ENCODE data around the gene ESPNL.
"Not testable (repeated sequence)": the region's sequence is repeated elsewhere in the genome, so short reads cannot be mapped to it uniquely, and the experiment has no call there.

ESPNL gene
- 0.24 to 0.42 reads per million in 2 donors for total RNA-seq

GRCh38 chr2:238100049-238100820, at the start of gene ESPNL:
TSS of gene ESPNL (plus strand) at chr2:238100340. CDS start at chr2:238100420, 80 bp downstream.
- no peak for DNase-seq

GRCh38 chr2:238053191-238053776, 46.9 kb upstream of the ESPNL start:
- no peak for DNase-seq

DNA sequence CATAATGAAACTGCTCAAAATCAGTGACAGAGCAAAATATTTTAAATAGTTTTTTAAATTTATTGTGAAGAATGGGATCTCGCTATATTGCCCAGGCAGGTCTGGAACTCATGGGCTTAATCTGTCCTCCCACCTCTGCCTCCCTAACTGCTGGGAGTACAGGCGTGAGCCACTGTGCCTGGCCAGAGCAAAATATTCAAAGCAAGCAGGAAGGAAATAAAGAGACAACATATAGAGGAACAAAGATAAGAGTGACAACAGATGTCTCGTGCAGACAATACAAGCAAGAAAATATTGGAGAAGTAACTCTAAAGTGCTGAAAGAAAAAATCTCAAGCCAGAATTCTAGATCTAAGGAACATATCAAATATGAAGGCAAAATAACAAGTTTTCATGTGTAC, 44.3 kb upstream of the ESPNL start:
- no peak for DNase-seq

GRCh38 chr2:238057696-238058575, 42.2 kb upstream of the ESPNL start:
- DNase-seq, result not testable (repeated sequence)

- no peak for DNase-seq
Measured at GRCh38 chr2:238059505-238059904, 40.6 kb upstream of the ESPNL start.

DNA sequence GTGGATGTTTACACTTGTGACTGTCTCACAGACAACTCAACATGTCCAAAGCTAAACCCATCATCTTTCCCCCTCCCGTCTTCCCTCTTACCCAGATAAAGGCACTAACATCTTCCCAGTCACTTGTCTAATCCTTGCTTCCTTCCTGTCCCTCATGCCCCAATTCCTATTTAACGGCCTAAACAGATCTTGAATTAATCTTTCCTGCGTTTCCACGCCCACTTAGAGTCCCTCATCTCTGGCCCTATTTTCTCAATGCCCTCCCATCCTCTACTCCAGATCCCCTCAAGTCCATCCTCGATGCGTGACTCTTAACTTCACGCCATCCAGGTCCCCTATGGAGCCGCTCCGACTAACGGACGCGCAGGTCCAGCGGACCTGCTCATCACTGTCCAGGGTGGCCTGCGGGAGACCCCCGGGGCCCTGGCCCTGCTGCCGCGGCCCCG, 40.0 kb upstream of the ESPNL start:
- no peak for DNase-seq

DNA sequence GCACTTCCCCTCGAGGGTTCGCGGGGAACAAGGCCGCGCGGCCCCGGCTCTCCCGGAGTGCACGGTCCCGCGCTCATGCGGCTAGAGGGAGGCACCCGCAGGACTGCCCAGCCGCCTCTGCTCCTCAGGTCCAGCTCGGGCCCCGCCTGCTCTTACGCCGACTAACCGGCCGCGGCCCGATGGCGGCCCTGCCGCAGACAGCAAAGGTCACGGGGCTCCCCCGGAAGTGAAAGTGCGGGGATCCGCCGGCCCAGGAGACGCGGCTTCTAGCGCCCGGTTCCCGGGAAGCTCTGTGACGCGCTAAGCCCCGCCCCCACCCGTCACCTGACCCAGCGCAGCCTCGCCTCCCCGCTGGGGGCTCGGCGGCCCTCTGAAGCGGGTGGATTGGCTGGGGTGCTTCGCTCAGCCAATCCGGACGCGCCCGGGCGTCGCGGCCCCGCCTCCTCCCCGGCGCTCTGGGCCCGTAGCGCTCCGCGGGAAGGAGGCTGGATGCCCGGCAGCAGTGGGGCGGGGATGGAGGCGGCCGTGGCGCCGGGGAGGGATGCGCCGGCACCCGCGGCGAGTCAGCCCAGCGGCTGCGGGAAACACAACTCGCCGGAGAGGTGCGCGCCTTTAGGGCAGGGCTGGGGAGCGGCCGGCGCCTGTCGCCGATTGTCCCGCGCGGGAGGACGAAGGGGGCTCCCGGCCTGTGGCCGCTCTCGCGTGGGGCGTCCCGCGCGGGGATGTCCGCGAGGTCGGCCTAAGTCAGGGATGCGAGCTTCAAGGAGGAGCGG, 39.4 kb upstream of the ESPNL start, which contains the start of gene SCLY:
TSS of gene SCLY (plus strand) at position 460 of the 773 bp plus-strand sequence. CDS start at position 514, 54 bp downstream.
- DNase-seq, result peak; percentile 97

- DNase-seq, result peak; percentile 15
Measured at GRCh38 chr2:238061315-238062202, 38.6 kb upstream of the ESPNL start.

GRCh38 chr2:238063414-238064189, 36.5 kb upstream of the ESPNL start:
- no peak for DNase-seq

GRCh38 chr2:238064376-238064775, 35.8 kb upstream of the ESPNL start:
- no peak for DNase-seq

DNA sequence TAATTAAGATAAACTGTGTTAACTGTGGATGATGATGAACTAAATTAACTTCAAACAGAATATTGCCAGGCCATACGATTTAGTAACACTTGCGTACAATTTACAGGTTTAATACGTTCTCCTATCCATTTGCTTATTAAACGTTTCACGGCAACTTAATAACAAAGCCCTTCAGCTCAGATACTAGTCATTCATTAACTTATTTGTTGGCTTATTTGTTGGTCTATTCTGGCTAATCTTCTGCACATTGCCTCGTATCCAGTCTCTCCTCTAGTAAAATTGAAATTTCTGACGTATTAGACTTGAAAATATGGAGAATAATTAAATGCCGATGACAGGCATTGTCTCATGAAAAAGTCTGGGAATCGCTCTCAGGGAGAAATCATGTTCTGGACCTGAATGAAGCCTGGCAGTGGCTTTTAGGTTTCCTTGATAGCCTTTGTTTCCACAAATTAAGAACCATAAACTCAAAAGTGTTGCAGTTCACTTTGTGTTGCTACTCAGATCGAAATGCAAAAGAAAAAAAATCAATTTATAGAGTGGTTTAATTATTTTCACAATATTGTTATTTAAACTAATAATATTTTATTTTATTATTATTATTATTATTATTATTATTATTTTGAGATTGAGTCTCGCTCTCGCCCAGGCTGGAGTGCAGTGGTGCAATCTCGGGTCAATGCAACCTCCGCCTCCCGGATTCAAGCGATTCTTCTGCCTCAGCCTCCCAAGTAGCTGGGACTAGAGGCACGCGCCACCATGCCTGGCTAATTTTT, 34.9 kb upstream of the ESPNL start:
- DNase-seq, result no peak

GRCh38 chr2:238066218-238066617, 33.9 kb upstream of the ESPNL start:
- DNase-seq, result no peak

GRCh38 chr2:238066718-238067117, 33.4 kb upstream of the ESPNL start:
- not testable (repeated sequence) for DNase-seq

GRCh38 chr2:238067939-238068338, 32.2 kb upstream of the ESPNL start:
- DNase-seq, result no peak

GRCh38 chr2:238069021-238069709, 31.0 kb upstream of the ESPNL start:
- DNase-seq, result no peak

DNA sequence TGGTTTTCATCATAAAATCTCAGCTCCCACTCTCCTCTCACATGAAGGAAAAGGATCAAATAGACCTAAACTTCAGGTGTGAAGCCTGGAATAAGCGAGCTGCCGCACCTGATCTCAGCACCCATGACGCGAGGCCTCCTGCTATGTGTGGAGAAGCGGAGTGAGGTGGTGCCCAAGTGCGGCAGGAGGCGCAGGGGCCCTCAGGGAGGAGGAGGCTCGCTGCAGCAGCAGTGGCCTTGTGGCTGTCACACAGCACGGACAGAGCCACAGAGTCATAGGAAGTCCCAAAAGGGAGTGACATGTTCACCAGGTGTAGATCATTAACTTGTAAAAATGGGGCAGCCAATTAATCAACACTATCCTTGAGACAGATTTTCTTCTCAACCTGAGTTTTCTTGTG, 30.3 kb upstream of the ESPNL start:
- no peak for DNase-seq

GRCh38 chr2:238075397-238075796, 24.7 kb upstream of the ESPNL start:
- no peak for DNase-seq

- no peak for DNase-seq
Measured at GRCh38 chr2:238077292-238077691, 22.8 kb upstream of the ESPNL start.

DNA sequence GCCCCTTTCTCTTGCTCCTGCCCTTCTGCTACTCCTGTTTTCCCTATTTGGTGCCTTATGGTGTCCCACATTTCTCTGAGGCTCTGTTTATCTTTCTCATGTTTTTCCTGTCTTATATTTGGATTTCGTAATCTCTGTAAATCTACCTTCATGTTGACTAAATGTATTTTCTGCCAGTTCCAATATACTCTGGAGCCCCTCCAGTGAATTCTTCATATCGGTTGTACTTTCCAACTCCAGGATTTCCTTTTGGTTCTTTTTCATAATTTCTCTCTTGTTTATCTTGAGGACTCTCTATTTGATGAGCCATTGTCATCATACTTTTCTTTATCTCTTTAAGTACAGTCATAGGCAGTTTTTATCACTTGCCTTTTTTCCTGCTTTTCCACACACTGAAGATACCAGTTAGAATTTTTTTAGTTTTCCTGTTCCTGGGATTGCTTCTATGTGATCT, 20.2 kb upstream of the ESPNL start:
- no peak for DNase-seq

All from T-helper 9 cell (primary cell).